Measurements from ENCODE around the gene ZDHHC11B. TPM values are rescaled to one million over a fixed set of nuclear protein-coding genes. Genes with fewer than 3 reads are reported as not detected.
"Not testable (repeated sequence)": the region's sequence is repeated elsewhere in the genome, so short reads cannot be mapped to it uniquely, and the experiment has no call there.

Gene ZDHHC11B
- total RNA-seq, 1 experiment from 2014 or later, result 1.4 TPM

- not testable (repeated sequence) for H4K91ac ChIP-seq (ENCODE audit: insufficient read length, low read depth, low read length); H4K20me1 ChIP-seq (ENCODE audit: control insufficient read depth, insufficient read depth, insufficient read length); H3K56ac ChIP-seq (ENCODE audit: insufficient read length, low read depth, low read length); H3K18ac ChIP-seq (ENCODE audit: insufficient read length, low read depth, low read length); H4K5ac ChIP-seq (ENCODE audit: insufficient read length, low read depth, low read length); H2AK5ac ChIP-seq (ENCODE audit: insufficient read length, low read length); H3T11ph ChIP-seq (ENCODE audit: low read length); H2BK120ac ChIP-seq (ENCODE audit: low read depth, low read length, poor library complexity, severe bottlenecking); H3K27ac Mint-ChIP-seq; H3K4me3 Mint-ChIP-seq; H3K4me2 ChIP-seq (ENCODE audit: insufficient read depth, insufficient read length, low read length); H3K23me2 ChIP-seq (ENCODE audit: insufficient read length, low read depth, low read length, poor library complexity, severe bottlenecking); H3K9me3 Mint-ChIP-seq; H3K27ac ChIP-seq (ENCODE audit: insufficient read length, low read depth, low read length); H3K9me3 ChIP-seq (ENCODE audit: control insufficient read depth, low read depth, low read length); H3K23ac ChIP-seq (ENCODE audit: insufficient read length, low read depth, low read length); H2BK15ac ChIP-seq (ENCODE audit: low read depth, low read length); H3K9ac ChIP-seq (ENCODE audit: extremely low read depth, insufficient read length, low read length); H3K27me3 Mint-ChIP-seq (ENCODE audit: low read depth); H4K8ac ChIP-seq (replicated peaks; ENCODE audit: insufficient read length, low read depth, low read length); H3K4me1 ChIP-seq (ENCODE audit: insufficient read depth, low read length); H3K4ac ChIP-seq (ENCODE audit: low read depth, low read length); H2BK12ac ChIP-seq (ENCODE audit: insufficient read length, low read depth, low read length); H2AFZ ChIP-seq (ENCODE audit: low read length); H2BK5ac ChIP-seq (ENCODE audit: insufficient read length, low read length); H3K4me1 Mint-ChIP-seq; H2BK20ac ChIP-seq (ENCODE audit: low read depth, low read length, poor library complexity, severe bottlenecking); H3K27me3 ChIP-seq (ENCODE audit: insufficient read depth, low read length); H3K79me2 ChIP-seq (ENCODE audit: insufficient read depth, low read length); DNase-seq; H3K79me1 ChIP-seq (ENCODE audit: insufficient read depth, low read depth, low read length, poor library complexity, severe bottlenecking); H3K14ac ChIP-seq (ENCODE audit: insufficient read depth, low read length)
- no CpG with 5 or more reads among the region's 19 CpGs for WGBS (ENCODE audit: extremely low coverage, insufficient read length, low lambda C conversion rate)
- H3K36me3 Mint-ChIP-seq (ENCODE audit: insufficient read depth in 1 of 3, low read depth in 3 of 3), result peaks cover 5 to 33% (median 16%) of the 10 kb centered on the region in 3 experiments; a peak in 6 of 7 replicates
Measured at GRCh38 chr5:828194-828593, 43.7 kb upstream of the ZDHHC11B start.
